Measurements from ENCODE around the gene ISOC2. TPM values are rescaled to one million over a fixed set of nuclear protein-coding genes. Genes with fewer than 3 reads are reported as not detected.
"Not testable (repeated sequence)": the region's sequence is repeated elsewhere in the genome, so short reads cannot be mapped to it uniquely, and the experiment has no call there.

The ISOC2 gene
- total RNA-seq, 6 experiments from 2014 or later, result 60.1 to 81.4 (median 66.8) TPM

DNA sequence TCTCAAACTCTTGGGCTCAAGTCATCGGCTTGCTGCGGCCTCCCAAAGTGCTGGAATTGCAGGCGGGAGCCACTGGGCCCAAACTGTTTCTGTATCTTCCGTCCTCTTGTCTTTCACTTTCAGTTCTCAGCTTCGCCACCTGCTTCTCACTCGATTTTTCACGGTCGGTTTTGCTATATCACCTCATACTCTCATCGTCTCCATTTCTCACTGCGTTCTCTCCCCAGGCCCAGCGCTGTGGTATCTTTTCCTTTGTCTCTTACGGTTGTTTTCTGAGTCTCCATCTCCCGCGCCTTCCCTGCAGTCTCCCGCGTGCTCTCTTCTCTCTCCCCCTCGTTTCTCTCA lies 41.7 kb upstream of the ISOC2 start:
- H3K9me3 Mint-ChIP-seq, result no peaks in the 10 kb centered on the region
- H3K4me1 Mint-ChIP-seq (ENCODE audit: low read depth), result peaks cover 15% of the 10 kb centered on the region; the same call in 1 of the 2 replicates
- peak overlapping the region; percentile 32; the same call in 1 of the 2 replicates for H3K4me3 Mint-ChIP-seq
- TF ChIP-seq, protein P1, sequence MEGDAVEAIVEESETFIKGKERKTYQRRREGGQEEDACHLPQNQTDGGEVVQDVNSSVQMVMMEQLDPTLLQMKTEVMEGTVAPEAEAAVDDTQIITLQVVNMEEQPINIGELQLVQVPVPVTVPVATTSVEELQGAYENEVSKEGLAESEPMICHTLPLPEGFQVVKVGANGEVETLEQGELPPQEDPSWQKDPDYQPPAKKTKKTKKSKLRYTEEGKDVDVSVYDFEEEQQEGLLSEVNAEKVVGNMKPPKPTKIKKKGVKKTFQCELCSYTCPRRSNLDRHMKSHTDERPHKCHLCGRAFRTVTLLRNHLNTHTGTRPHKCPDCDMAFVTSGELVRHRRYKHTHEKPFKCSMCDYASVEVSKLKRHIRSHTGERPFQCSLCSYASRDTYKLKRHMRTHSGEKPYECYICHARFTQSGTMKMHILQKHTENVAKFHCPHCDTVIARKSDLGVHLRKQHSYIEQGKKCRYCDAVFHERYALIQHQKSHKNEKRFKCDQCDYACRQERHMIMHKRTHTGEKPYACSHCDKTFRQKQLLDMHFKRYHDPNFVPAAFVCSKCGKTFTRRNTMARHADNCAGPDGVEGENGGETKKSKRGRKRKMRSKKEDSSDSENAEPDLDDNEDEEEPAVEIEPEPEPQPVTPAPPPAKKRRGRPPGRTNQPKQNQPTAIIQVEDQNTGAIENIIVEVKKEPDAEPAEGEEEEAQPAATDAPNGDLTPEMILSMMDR (IDR thresholded peaks at IDR 0.05), result no peak
- no peak overlapping the region; the same call in 1 of the 2 replicates for H3K27ac Mint-ChIP-seq
- H3K27me3 Mint-ChIP-seq (ENCODE audit: insufficient read depth), result peaks cover 8% of the 10 kb centered on the region
- H3K36me3 Mint-ChIP-seq (ENCODE audit: low read depth), result peaks cover 34% of the 10 kb centered on the region
- no peak for DNase-seq

- Mint-ChIP-seq H3K36me3 (ENCODE audit: low read depth) (peaks cover 28% of the 10 kb centered on the region), H3K27me3 (ENCODE audit: insufficient read depth) (peaks cover 8% of the 10 kb centered on the region), H3K9me3 (no peaks in the 10 kb centered on the region), H3K4me3 (no peak overlapping the region), H3K27ac (peak overlapping the region; percentile 6; the same call in 1 of the 2 replicates), H3K4me1 (ENCODE audit: low read depth) (peaks cover 18% of the 10 kb centered on the region; the same call in 1 of the 2 replicates)
- TF ChIP-seq, protein P1 (IDR thresholded peaks at IDR 0.05), result no peak
- no peak for DNase-seq
Measured at GRCh38 chr19:55502197-55502952, 40.9 kb upstream of the ISOC2 start.

- no peak overlapping the region for H3K4me3 Mint-ChIP-seq
- peaks cover 34% of the 10 kb centered on the region for H3K4me1 Mint-ChIP-seq (ENCODE audit: low read depth)
- H3K9me3 Mint-ChIP-seq, result no peaks in the 10 kb centered on the region
- TF ChIP-seq, protein P1 (IDR thresholded peaks at IDR 0.05), result no peak
- no peak overlapping the region for H3K27ac Mint-ChIP-seq
- peaks cover 36% of the 10 kb centered on the region for H3K36me3 Mint-ChIP-seq (ENCODE audit: low read depth)
- peaks cover 11% of the 10 kb centered on the region for H3K27me3 Mint-ChIP-seq (ENCODE audit: insufficient read depth)
- DNase-seq, result no peak
Measured at GRCh38 chr19:55500368-55500952, 39.0 kb upstream of the ISOC2 start.

GRCh38 chr19:55498246-55498840 lies 36.9 kb upstream of the ISOC2 start:
- no peak overlapping the region; the same call in 1 of the 2 replicates for H3K27ac Mint-ChIP-seq

DNA sequence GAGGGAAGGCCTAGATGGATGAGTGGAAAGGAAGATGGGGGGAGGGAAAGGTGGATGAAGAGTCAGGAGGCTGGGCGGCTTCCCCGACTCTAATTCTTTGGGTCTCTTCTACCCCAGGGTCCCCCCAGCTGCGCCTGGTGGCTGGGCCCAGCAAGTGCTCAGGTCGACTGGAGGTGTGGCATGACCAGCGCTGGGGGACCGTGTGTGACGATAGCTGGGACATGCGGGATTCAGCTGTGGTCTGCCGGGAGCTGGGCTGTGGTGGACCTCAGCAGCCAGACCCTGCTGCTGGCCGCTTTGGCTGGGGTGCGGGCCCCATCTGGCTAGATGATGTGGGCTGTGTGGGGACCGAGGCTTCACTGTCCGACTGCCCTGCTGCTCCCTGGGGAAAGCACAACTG lies 36.3 kb upstream of the ISOC2 start:
- DNase-seq, result no peak
- Mint-ChIP-seq H3K36me3 (ENCODE audit: low read depth) (peaks cover 27% of the 10 kb centered on the region; the same call in 1 of the 2 replicates), H3K27me3 (ENCODE audit: insufficient read depth) (peaks cover 3% of the 10 kb centered on the region), H3K4me1 (ENCODE audit: low read depth) (peaks cover 45% of the 10 kb centered on the region), H3K9me3 (no peaks in the 10 kb centered on the region), H3K4me3 (no peak overlapping the region), H3K27ac (peak overlapping the region; percentile 49; the same call in 1 of the 2 replicates)
- TF ChIP-seq, protein P1 (IDR thresholded peaks at IDR 0.05), result no peak

More at GRCh38 chr19:55498246-55498840, 36.9 kb upstream of the ISOC2 start:
- Mint-ChIP-seq H3K4me1 (ENCODE audit: low read depth) (peaks cover 39% of the 10 kb centered on the region), H3K4me3 (no peak overlapping the region), H3K27me3 (ENCODE audit: insufficient read depth) (peaks cover 6% of the 10 kb centered on the region), H3K36me3 (ENCODE audit: low read depth) (peaks cover 32% of the 10 kb centered on the region), H3K9me3 (no peaks in the 10 kb centered on the region)
- TF ChIP-seq, protein P1 (IDR thresholded peaks at IDR 0.05), result no peak
- no peak for DNase-seq

DNA sequence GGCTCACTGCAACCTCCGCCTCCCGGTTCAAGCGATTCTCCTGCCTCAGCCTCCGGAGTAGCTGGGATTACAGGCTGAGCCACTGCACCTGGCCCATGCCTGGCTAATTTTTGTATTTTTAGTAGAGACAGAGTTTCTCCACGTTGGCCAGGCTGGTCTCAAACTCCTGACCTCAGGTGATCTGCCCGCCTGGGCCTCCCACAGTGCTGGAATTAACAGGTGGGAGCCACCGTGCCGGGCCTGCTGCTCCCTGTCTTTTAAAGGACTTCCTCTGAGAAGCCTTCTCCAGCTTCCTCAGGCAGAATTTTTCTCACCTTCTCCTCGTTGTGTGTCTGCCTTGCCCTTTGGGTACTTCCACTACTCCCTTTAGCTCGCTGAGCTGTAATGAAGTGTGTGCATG lies 35.4 kb upstream of the ISOC2 start:
- Mint-ChIP-seq H3K36me3 (ENCODE audit: low read depth) (peaks cover 19% of the 10 kb centered on the region; the same call in 1 of the 2 replicates), H3K27ac (peak overlapping the region; percentile 20), H3K4me1 (ENCODE audit: low read depth) (peaks cover 54% of the 10 kb centered on the region)
- not testable (repeated sequence) for DNase-seq; H3K27me3 Mint-ChIP-seq (ENCODE audit: insufficient read depth); H3K4me3 Mint-ChIP-seq; H3K9me3 Mint-ChIP-seq

All from HFFc6 (cell line).